Endothelial cell (in vitro differentiated cells): ENCODE data around the gene AP3S2. TPM values are rescaled to one million over a fixed set of nuclear protein-coding genes. Genes with fewer than 3 reads are reported as not detected.
A peak's percentile ranks its signal among the peaks of the same experiment; 100 is the strongest.
"Not testable (repeated sequence)": the region's sequence is repeated elsewhere in the genome, so short reads cannot be mapped to it uniquely, and the experiment has no call there.

Experiments
- DNase-seq: peaks from one replicate; pipeline ENCODE4 v3.0.0; 2021; ENCODE audit warnings: low spot score
- H3K27ac Mint-ChIP-seq: one replicate; pipeline ENCODE4 v1.8.0; 2021; ENCODE audit warnings: mixed read lengths, inconsistent platforms; ENCODE audit not compliant: unreplicated experiment
- H3K27me3 Mint-ChIP-seq: one replicate; pipeline ENCODE4 v1.8.0; 2021; ENCODE audit warnings: mild to moderate bottlenecking, moderate library complexity, mixed read lengths, inconsistent platforms; ENCODE audit not compliant: unreplicated experiment
- H3K36me3 Mint-ChIP-seq: one replicate; pipeline ENCODE4 v1.8.0; 2021; ENCODE audit warnings: mild to moderate bottlenecking, low read depth, mixed read lengths, inconsistent platforms; ENCODE audit not compliant: unreplicated experiment
- H3K4me1 Mint-ChIP-seq: one replicate; pipeline ENCODE4 v1.8.0; 2021; ENCODE audit warnings: mild to moderate bottlenecking, mixed read lengths, inconsistent platforms; ENCODE audit not compliant: unreplicated experiment
- H3K4me3 Mint-ChIP-seq: one replicate; pipeline ENCODE4 v1.8.0; 2021; ENCODE audit warnings: mild to moderate bottlenecking, mixed read lengths, inconsistent platforms; ENCODE audit not compliant: unreplicated experiment
- H3K9me3 Mint-ChIP-seq: one replicate; pipeline ENCODE4 v1.8.0; 2021; ENCODE audit warnings: mixed read lengths, inconsistent platforms; ENCODE audit not compliant: unreplicated experiment
- total RNA-seq: library from RNA; stranded (reverse); fragmentation: NEBNext Ultra II Directional; extraction: Animal tissue kit (Norgen Biotek cat#: 25700); gene quantifications from one replicate; pipeline ENCODE4 v1.2.1, GENCODE V29; 2021; ENCODE audit not compliant: unreplicated experiment
- TF ChIP-seq, protein P1 (sequence below): fragments of 200-600 bp; sonication (generic); IDR thresholded peaks from one replicate; pipeline ENCODE4 v1.5.0; 2021; ENCODE audit warnings: antibody characterized with exemption; ENCODE audit not compliant: unreplicated experiment

Gene AP3S2
- total RNA-seq, 1 donor from 2014 or later, result 23.2 TPM

- no peak overlapping the region for H3K27ac Mint-ChIP-seq
Measured at GRCh38 chr15:89790206-89790605, 103.6 kb downstream of the AP3S2 start.

GRCh38 chr15:89788585-89788984 lies 105.2 kb downstream of the AP3S2 start:
- H3K9me3 Mint-ChIP-seq, H3K4me1 Mint-ChIP-seq, DNase-seq, H3K27ac Mint-ChIP-seq, H3K27me3 Mint-ChIP-seq, H3K4me3 Mint-ChIP-seq: not testable (repeated sequence)
- peaks cover 47% of the 10 kb centered on the region for H3K36me3 Mint-ChIP-seq

More at GRCh38 chr15:89790206-89790605, 103.6 kb downstream of the AP3S2 start:
- peaks cover 57% of the 10 kb centered on the region for H3K36me3 Mint-ChIP-seq
- H3K4me1 Mint-ChIP-seq, result peaks cover 5% of the 10 kb centered on the region
- TF ChIP-seq, protein P1, sequence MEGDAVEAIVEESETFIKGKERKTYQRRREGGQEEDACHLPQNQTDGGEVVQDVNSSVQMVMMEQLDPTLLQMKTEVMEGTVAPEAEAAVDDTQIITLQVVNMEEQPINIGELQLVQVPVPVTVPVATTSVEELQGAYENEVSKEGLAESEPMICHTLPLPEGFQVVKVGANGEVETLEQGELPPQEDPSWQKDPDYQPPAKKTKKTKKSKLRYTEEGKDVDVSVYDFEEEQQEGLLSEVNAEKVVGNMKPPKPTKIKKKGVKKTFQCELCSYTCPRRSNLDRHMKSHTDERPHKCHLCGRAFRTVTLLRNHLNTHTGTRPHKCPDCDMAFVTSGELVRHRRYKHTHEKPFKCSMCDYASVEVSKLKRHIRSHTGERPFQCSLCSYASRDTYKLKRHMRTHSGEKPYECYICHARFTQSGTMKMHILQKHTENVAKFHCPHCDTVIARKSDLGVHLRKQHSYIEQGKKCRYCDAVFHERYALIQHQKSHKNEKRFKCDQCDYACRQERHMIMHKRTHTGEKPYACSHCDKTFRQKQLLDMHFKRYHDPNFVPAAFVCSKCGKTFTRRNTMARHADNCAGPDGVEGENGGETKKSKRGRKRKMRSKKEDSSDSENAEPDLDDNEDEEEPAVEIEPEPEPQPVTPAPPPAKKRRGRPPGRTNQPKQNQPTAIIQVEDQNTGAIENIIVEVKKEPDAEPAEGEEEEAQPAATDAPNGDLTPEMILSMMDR, result no peak
- no peak for DNase-seq
- H3K27me3 Mint-ChIP-seq, result peaks cover 5% of the 10 kb centered on the region
- H3K9me3 Mint-ChIP-seq, result peaks cover 4% of the 10 kb centered on the region
- H3K4me3 Mint-ChIP-seq, result peak overlapping the region; percentile 82

DNA sequence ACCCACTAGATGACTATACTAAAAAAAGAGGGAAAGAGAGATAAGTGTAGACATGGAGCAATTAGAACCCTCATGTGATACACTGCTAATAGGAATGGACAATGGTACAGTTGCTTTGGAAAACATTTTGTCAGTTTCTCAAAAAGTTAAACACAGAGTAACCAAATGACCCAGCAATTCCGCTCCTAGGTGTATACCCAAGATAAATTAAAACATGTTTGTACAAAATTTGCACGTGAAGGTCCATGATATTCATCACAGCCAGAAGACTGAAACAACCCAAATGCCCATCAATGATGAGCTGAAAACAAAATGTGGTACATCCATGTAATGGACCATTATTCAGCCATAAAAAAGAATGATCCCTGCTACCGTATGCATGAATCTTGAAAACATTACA lies 105.8 kb downstream of the AP3S2 start:
- Mint-ChIP-seq H3K27me3 (peaks cover 5% of the 10 kb centered on the region), H3K4me3 (peak overlapping the region; percentile 79), H3K36me3 (peaks cover 47% of the 10 kb centered on the region), H3K4me1 (no peaks in the 10 kb centered on the region), H3K9me3 (peaks cover 4% of the 10 kb centered on the region), H3K27ac (no peak overlapping the region)
- TF ChIP-seq, protein P1, result no peak
- no peak for DNase-seq

DNA sequence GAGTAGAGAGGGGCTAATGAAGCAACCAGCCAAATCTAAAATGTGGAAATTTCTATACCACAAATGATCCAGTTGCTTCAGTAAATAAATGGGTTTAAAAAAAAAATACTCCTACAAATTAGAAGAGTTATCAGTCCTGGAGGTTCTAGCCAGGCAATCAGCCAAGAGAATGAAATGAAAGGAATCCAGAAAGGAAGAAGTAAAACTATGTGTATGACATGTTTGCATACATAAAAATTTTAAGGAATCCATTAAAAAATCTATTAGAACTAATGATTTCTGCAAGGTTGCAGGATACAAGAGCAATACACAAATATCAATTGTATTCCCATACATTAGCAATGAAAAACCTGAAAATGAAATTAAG lies 108.0 kb downstream of the AP3S2 start:
- TF ChIP-seq, protein P1, result no peak

DNA sequence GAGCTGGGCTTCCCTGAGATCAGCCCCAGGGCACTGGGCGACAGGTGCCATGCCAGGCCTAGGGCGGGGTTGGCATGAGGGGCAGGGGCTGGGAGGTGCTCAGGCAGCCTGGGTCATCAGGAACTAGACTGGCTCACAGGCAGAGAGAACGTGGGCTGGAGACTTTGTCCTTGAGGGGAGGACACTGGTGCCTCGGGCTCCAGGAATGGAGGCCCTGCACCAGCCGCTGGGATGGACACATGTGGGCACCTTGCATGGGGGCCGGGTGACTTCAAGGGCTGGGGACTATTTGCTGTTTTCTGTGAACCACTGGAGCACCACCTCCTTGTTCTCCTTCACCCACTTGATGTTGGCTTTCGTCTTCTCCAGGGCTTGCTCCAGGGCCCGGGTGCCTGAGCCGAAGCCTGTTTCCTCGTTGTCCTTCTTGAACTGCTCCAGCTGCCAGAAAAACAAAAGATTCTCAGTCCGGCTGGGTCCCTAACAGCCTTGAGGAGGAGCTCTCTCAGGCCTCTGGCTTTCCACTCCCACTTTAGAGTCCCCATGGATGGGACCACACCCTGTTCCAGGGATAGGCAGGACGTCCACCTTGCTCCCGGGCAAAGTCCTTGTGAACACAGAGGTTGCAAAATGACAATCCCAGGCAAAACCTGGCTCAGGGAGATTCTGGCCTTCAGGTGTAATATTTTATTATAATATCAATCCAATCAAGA lies 108.6 kb downstream of the AP3S2 start:
- Mint-ChIP-seq H3K27me3 (peaks cover 4% of the 10 kb centered on the region), H3K36me3 (peaks cover 35% of the 10 kb centered on the region), H3K4me3 (no peak overlapping the region), H3K27ac (no peak overlapping the region), H3K4me1 (no peaks in the 10 kb centered on the region), H3K9me3 (peaks cover 4% of the 10 kb centered on the region)
- TF ChIP-seq, protein P1, result no peak
- no peak for DNase-seq

More for the DNA sequence above, 108.0 kb downstream of the AP3S2 start:
- peaks cover 4% of the 10 kb centered on the region for H3K9me3 Mint-ChIP-seq
- H3K4me3 Mint-ChIP-seq, result no peak overlapping the region
- peaks cover 3% of the 10 kb centered on the region for H3K27me3 Mint-ChIP-seq
- H3K36me3 Mint-ChIP-seq, result peaks cover 37% of the 10 kb centered on the region
- no peak for DNase-seq
- no peak overlapping the region for H3K27ac Mint-ChIP-seq
- no peaks in the 10 kb centered on the region for H3K4me1 Mint-ChIP-seq
